GM12878 (cell line): ENCODE measurements around the gene LRRC26.

Source experiments
- CEBPB ChIP-seq, 2 experiments: fragments of 150-350 bp in 1 of 2; IDR thresholded peaks; 2 replicates each; pipeline ENCODE4 v1.6.1; 2012 to 2014; ENCODE audit warnings: low read depth in 2 of 2, low read length in 2 of 2, borderline replicate concordance in 1 of 2, inconsistent platforms in 1 of 2
- CREM ChIP-seq: IDR thresholded peaks from 2 replicates; pipeline ENCODE4 v1.6.1; 2014; ENCODE audit warnings: antibody characterized with exemption, low read depth
- CTCF ChIP-seq, 3 experiments: IDR thresholded peaks in 2 of 3; conservative IDR thresholded peaks in 1 of 3; 2 replicates each; pipeline ENCODE4 v1.5.1; 2011; ENCODE audit warnings: low read depth in 3 of 3, low read length in 3 of 3, mild to moderate bottlenecking in 3 of 3, control low read depth in 2 of 3, moderate library complexity in 2 of 3, inconsistent platforms in 1 of 3, mixed read lengths in 1 of 3; ENCODE audit not compliant: control insufficient read depth in 2 of 3, insufficient read depth in 1 of 3; ENCODE audit errors: extremely low read depth in 1 of 3
- FOXK2 ChIP-seq: fragments of 450-650 bp; IDR thresholded peaks from 2 replicates; pipeline ENCODE4 v1.6.1; 2017; ENCODE audit warnings: mild to moderate bottlenecking, moderate library complexity
- MEF2A ChIP-seq: IDR thresholded peaks from 2 replicates; pipeline ENCODE4 v1.6.1; 2011; ENCODE audit warnings: low read depth, mild to moderate bottlenecking, low read length, moderate library complexity; ENCODE audit not compliant: insufficient read depth
- POLR2A ChIP-seq: IDR thresholded peaks from 2 replicates; pipeline ENCODE4 v1.6.1; 2011; ENCODE audit warnings: low read depth, mild to moderate bottlenecking, low read length
- REST ChIP-seq: IDR thresholded peaks from 2 replicates; pipeline ENCODE4 v1.6.1; 2012; ENCODE audit warnings: mild to moderate bottlenecking, low read depth, low read length
- ZNF274 ChIP-seq: IDR thresholded peaks from one replicate; pipeline ENCODE4 v1.8.0; 2011; ENCODE audit not compliant: insufficient read length, insufficient read depth
- TF ChIP-seq, protein P1 (sequence below): fragments of 450-650 bp; IDR thresholded peaks from 2 replicates; pipeline ENCODE4 v1.6.1; 2016; ENCODE audit warnings: mild to moderate bottlenecking, moderate library complexity, borderline replicate concordance
- TF ChIP-seq, protein P2 (sequence below): IDR thresholded peaks from 2 replicates; pipeline ENCODE4 v1.6.1; 2011; ENCODE audit warnings: low read depth, low read length, improper control_type of control experiment, borderline replicate concordance

DNA sequence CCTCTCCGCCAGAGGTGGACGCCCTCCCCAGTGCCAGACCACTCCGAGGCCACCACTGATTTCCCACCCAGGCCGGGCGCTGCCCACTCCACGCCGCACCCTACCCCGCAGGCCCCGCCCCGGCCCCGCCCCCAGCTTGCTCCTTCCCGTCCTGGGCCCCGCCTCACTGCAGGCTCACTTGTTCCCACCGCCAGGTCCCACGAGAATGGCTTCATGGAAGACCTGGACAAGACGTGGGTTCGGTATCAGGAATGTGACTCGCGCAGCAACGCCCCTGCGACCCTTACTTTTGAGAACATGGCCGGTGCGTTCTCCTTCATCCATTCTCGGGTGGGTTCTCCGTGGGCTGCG, 6.5 kb downstream of the LRRC26 start:
- TF ChIP-seq FOXK2: no peak
- no peak for TF ChIP-seq CTCF (IDR thresholded peaks at IDR 0.05 in 2 of 3, conservative IDR thresholded peaks at IDR 0.05 in 1 of 3; ENCODE audit: control insufficient read depth in 2 of 3, extremely low read depth in 1 of 3, insufficient read depth in 1 of 3, low read depth in 3 of 3, low read length in 3 of 3)
- TF ChIP-seq, protein P1, sequence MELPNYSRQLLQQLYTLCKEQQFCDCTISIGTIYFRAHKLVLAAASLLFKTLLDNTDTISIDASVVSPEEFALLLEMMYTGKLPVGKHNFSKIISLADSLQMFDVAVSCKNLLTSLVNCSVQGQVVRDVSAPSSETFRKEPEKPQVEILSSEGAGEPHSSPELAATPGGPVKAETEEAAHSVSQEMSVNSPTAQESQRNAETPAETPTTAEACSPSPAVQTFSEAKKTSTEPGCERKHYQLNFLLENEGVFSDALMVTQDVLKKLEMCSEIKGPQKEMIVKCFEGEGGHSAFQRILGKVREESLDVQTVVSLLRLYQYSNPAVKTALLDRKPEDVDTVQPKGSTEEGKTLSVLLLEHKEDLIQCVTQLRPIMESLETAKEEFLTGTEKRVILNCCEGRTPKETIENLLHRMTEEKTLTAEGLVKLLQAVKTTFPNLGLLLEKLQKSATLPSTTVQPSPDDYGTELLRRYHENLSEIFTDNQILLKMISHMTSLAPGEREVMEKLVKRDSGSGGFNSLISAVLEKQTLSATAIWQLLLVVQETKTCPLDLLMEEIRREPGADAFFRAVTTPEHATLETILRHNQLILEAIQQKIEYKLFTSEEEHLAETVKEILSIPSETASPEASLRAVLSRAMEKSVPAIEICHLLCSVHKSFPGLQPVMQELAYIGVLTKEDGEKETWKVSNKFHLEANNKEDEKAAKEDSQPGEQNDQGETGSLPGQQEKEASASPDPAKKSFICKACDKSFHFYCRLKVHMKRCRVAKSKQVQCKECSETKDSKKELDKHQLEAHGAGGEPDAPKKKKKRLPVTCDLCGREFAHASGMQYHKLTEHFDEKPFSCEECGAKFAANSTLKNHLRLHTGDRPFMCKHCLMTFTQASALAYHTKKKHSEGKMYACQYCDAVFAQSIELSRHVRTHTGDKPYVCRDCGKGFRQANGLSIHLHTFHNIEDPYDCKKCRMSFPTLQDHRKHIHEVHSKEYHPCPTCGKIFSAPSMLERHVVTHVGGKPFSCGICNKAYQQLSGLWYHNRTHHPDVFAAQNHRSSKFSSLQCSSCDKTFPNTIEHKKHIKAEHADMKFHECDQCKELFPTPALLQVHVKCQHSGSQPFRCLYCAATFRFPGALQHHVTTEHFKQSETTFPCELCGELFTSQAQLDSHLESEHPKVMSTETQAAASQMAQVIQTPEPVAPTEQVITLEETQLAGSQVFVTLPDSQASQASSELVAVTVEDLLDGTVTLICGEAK: no peak
- TF ChIP-seq, protein P2, sequence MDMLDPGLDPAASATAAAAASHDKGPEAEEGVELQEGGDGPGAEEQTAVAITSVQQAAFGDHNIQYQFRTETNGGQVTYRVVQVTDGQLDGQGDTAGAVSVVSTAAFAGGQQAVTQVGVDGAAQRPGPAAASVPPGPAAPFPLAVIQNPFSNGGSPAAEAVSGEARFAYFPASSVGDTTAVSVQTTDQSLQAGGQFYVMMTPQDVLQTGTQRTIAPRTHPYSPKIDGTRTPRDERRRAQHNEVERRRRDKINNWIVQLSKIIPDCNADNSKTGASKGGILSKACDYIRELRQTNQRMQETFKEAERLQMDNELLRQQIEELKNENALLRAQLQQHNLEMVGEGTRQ: no peak
- TF ChIP-seq POLR2A: no peak
- TF ChIP-seq ZNF274: no peak
- no peak for TF ChIP-seq CREM
- no peak for TF ChIP-seq MEF2A
- TF ChIP-seq REST: no peak
- no peak for TF ChIP-seq CEBPB (IDR thresholded peaks at IDR 0.05; ENCODE audit: borderline replicate concordance in 1 of 2, low read depth in 2 of 2, low read length in 2 of 2)
